ENCODE results near the gene CHRNA4.

CHRNA4 gene

DNA sequence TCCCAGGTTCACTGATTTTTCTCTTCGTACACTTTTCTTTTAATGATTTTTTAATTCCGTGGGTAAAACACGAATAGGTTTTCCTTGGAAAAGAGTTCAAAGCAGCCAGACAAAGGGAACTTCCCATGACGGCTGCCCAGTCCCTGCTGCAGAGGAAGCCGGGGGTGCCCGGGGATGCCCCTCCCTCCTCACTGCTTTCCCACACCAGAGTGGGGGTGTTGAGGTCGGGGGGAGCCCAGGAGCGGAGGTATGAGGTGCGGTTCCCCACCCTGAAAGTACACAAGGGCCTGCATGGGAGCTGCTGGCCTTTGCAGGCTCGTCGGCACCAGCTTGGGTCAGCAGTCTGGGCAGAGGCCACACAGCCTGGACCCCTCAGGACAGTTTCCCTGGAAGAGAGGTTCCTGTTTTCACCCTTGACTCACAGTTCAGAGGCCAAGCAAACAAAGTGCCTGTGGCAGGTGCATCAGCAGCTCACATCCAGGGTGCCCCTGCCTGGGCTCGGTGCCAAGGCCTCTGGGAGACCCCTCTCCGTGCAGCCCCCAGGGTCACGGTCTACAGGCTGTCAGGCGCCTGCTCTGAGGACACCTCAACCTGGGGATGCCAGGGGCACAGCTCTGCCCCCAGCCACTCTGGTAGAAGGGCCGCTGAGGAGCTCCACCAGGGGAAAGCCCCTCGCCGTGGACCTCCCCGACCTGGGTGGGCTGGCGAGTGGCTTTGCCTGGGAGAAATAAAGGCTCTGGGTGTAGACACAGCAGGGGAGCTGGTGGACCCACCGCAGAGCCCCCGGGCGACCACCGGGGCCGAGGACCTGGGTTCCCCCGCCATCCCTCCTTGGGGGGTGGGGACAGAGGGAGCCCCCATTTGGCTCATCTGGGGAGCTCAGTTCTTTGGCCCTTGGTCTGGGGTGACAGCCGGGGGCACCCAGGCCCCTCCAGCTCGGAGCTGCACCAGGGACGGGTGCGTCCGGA, 15.4 kb upstream of the CHRNA4 start:
- DNase-seq = no peak

DNA sequence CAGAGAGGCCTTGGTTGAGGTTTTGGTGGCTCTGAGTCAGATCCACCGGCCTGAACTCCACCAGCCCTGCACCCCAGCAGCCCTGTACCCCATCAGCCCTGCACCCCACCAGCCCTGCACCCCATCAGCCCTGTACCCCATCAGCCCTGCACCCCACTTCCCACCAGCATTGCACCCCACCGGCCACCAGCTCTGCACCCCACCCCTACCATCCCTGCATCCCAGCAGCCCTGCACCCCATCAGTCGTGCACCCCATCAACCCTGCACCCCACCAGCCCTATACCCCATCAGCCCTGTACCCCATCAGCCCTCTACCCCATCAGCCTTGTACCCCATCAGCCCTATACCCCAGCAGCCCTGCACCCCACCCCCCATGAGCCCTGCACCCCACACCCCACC, 14.3 kb upstream of the CHRNA4 start:
- no peak for DNase-seq

DNA sequence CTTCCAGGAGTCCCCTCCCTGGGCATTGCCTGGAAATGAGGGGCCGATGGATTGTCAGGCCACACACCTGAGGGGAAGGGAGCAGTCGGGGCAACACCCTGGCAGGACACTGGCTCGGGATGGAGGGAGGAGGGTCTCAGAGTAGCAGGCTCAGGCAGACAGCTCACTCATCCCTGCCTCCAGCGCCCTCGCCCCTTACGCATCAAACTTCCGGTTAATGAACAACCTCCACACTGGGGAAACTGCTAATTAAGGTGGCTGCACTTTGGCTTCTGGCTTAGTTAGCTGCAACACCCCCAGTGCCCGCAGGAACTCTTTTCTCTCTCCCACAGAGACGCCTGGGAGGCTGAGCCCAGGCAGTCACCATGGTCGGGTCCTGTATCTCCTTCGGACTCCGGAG, 13.4 kb upstream of the CHRNA4 start:
- DNase-seq = no peak

DNA sequence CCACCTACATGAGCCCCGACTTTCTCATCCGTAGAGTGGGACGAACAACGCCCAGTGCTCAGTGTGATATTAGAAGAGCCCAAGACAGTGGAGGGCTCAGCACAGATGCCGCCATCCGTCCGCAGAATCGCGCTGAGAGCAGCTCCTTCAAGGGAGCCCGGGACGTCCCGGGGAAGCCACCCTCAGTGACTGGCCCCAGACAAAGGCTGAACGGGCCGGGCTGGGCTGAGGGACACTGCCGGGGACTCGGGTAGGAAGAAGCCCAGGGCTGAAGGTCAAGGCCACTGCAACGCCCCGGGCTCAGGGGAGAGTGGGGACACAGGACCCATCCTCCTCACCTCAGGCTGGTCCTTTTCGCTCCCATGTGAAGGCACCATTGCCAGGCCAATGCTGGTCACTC, 12.8 kb upstream of the CHRNA4 start:
- no peak for DNase-seq

DNA sequence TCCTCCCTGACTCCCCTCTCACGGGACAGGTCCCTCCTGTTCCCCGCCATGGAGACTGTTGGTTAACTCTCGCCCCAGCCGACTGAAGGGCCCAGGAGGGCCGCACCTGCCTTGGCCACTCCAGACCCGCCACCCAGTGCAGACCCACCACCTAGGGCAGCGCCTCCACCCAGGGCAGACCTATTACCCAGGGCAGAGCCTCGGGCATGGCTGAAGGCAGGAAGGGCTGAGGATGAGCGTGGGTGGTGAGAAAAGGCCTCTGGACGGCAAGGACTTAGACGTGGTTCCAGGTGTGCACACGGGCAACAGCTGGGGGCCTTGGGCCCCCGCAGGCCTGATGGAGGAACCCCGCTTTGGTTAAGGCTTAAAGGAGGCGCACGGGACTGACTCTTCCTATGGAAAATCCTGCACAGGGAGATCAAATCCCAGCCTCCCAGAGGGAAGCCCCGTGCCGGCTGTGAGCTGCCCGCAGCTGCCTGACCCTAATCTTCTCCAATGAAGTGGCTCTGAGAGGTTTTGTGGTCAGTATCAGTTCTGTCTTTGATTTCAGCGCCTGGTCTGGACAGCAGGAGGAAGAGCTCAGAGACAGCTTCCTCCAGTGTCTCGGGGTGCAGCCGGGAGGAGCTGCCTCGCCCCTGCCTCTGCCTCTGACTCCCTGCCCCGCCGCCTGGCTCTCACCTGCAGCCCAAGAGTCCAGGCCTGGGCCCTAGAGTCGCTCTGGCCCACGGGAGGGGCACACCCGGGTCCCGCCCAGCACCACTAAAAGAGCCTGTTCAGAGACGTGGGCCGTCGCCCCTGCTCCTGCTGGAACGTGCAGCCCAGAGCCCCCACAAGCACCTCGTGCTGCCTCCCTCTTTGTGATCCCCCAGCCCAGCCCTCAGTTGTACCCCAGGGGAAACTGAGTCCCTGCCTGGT, 12.1 kb upstream of the CHRNA4 start:
- no peak for DNase-seq

DNA sequence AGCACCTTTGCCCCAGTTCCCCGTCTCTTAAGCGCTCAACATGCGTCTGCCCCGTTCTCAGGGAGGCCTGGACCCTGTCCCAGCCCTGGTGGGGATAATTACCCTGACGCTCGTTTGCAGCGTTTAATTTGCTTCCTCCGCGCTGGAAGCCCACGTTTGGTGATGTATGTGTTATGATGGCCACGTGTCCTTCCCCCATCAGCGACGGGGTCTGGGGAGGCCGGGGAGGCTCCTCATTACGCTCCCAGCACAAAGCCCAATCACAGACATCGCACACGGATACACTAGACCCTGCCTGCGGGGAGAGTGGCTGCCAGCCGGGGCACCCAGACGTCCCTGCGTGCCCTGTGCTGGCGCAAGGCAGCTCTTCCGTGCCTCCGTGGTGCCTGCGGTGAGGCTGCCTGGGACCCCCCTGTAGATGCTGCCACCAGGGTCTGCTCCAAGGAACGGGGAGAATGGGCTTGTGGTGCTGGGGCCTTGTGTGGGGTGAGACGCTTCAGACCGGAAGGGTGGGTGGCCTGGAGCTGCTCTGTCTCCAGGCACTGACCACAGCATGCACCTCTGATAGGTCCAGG, 10.2 kb upstream of the CHRNA4 start:
- DNase-seq = no peak

DNA sequence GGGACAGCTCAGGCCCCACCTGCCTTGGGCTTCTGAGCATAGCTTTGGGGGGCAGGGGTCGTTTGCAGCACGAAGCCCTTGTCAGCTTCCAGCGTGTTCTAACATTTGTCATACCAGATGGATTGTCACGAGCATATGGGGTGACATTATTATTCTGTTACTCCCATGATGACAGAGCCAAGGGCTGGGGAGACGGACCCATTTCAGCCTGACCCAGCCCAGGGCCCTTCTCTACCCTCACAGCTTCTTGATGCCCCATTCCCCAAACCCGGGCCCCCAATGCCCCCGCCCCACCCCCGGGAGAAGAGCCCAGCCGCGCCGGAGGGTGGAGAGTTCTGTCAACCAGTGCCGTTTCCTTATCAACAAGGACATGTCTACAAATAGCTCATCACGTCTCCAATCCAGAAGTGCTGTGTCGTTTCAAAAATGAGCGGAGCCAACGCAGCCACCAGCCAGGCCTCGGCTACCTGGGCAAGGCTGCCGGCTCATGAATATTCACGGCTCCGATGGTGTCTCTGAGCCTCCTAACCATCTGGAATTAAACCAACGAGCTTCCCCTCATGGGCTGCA, 9.6 kb upstream of the CHRNA4 start:
- no peak for DNase-seq

DNA sequence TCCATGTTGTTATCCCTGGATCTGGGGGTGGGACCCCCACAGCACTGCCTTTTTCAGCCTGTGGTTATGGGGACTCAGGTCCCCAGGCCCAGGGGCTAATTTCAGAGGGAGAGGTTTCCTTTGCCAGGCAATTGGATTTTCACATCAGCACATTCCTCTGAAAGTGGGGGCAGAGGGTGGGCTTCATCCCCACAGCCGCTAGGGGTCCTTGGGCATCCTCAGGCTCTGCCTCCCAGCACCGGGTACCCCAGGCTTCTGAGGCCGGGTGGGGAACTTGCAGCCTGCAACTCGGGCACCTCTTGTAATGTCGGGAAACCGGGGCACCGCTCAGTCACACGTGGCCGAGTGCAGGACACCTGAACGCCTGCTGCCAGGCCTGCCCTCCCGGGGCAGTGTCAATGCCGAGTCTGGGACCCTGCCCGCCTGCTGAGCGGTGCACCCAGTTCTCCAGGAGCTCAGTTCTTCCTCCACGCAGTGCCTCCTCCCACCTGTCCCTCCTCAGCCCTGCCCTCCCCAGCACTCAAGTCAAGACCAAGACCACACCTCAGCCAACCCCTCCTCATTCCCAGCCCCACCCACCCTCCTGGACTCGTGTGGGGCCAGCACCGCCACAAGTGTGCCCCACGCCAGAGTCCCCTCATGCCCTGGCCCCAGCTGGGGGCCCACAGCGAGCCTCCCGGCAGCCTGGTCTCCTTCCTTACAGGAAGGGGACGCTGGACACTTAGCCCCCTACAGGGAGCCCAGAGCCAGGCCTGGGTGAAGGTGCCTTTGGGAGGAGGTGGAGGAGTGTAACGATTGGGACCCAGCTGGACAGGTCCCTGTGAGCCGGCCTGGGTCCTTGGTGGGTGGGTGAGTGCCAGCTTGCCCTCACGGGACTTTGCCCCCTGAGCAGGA, 8.8 kb upstream of the CHRNA4 start:
- DNase-seq = no peak

DNA sequence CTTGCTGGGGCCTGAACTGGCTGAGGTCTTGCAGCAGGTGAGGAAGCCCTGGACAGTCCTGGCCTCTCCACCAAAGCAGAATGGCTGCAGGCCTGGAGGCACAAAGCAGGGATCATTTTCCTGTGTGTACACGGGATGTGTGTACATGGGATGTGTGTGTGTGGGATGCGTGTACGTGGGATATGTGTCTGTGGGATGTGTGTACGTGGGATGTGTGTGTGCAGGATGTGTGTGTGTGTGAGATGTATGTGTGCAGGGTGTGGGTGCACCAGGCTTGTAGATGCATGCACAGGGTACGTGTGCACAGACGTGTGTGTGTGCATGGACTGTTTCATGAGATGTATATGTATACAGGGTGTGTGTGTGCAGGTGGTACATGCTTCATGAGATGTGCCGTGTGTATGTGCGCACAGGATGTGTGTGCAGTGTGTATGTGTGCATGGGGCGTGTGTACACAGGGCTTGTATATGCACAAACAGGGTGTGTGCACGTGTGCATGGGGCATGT, 7.9 kb upstream of the CHRNA4 start:
- no peak for DNase-seq

DNA sequence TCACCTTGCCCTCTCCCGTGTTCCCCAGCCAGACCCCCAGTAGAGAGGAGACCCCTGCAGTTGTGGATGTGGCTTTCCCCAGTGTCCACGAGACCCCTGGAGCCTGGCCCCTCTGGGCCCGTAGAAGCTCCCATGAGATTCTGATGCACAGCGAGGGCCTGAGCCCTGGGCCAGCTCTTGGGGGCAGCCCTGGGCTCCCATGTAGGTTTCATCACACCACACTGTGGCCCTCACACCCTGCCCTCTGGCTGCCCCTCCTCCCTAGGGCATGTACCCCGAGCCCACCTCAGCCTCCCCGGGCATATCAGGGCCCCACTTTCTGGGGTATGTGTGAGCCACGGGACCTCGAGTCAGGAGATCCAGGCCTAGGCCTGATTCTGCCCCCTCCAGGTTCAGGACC, 7.0 kb upstream of the CHRNA4 start:
- DNase-seq = no peak

DNA sequence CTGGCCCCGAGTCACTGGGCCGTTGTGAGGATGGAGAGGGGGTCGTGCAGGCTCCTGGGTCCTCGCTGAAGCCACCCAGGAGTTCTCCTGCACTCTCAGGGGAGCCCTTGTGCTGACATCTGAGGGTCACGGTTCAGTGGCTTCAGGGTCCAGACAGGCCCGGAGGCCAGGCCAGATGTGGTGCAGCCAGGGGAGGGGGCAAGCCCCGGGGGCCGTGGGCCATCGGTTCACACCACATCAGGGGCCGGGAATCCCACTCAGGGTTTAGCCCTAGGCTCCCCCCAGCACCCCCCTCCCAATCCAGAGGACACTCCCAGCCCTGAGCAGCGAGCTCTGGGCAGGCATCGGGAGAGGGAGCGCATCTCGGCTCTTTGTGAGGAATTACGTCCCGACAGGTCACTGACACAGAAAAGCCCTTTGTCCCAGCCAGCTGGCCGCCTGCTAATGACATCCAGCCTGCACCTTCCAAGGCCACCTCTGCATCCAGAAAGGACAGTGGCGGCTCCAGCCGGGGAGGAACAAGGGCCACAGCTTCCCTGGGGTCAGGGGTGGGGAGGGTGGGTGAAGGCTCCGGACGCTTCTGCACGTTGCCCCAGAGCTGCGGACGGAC, 6.4 kb upstream of the CHRNA4 start:
- no peak for DNase-seq

DNA sequence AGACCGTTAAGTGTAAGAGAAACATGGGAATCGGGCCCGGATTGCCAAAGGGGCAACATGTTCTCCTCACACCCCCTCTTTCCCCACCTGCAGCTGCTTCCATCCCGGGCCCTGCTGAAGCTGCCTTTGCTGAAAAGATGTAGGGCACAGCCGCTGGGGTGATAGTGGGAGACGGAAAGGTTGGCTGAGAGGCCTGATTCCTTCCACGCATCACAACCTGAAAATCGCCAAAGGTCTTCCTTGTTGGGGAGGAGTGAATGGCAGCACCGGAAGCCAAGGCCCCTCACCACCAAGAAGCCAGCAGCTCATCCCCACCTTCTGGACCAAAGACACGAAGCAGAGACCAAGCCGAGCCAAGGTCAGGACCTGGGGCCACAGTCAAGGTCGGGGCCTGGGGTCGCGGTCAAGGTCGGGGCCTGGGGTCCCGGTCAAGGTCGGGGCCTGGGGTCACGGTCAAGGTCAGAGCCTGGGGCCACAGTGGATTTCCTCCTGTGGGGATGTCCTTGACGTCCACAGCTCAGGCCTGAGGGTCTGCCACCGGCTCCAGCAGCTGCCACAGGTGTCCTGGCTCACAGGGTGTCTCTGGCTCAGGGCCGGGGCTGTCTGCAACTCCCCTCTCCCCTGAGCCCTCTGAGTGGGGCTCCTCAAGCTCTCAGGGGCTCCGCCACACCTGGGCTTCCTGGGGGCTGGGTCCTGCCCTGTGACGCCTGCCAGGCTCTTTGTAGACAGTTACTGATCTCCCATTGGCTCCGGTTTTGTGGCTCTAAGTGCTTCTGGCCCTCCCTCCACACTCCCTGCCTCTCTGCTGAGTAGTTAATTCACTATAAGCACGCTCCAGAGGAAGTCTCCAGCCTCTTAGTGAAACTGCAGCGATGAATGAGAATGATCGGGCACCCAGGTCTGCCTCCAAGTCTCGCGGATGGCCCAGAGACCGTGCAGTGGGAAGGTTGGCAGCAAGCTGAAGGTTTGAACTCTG, 5.5 kb upstream of the CHRNA4 start:
- DNase-seq = no peak

DNA sequence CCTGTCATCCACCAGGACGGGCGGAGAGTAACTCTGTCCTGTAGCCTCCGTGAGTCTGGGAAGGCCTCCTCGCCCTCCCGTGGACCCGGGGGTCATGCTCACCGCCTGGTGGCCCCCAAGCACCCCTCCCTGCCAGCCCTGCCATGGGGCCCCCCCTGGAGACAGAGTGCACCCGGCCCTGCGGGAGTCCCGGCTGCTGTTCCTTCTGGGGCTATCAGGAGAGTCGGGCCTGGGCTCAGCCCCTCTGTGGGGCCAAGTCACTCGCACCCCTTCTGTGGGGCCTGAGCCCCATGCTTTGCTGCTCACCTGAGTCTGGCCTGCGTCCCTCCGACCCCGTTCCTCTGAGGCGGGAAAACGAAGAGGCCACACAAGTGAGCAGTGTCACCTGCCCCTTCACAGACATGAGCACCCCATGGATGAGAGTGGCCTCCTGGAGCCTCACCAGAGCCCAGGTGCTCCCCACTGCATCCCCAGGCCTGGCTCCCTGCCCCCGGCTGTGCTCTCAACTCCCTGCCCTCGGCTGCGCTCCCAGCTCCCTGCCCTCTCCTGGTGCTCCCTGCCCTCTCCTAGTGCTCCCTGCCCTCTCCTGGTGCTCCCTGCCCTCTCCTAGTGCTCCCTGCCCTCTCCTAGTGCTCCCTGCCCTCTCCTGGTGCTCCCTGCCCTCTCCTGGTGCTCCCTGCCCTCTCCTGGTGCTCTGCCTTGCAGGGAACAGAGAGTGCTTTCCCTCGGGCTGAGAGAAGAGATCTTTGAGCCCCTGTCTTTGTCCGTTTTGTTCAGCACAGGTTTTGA, 4.6 kb upstream of the CHRNA4 start:
- DNase-seq = no peak

DNA sequence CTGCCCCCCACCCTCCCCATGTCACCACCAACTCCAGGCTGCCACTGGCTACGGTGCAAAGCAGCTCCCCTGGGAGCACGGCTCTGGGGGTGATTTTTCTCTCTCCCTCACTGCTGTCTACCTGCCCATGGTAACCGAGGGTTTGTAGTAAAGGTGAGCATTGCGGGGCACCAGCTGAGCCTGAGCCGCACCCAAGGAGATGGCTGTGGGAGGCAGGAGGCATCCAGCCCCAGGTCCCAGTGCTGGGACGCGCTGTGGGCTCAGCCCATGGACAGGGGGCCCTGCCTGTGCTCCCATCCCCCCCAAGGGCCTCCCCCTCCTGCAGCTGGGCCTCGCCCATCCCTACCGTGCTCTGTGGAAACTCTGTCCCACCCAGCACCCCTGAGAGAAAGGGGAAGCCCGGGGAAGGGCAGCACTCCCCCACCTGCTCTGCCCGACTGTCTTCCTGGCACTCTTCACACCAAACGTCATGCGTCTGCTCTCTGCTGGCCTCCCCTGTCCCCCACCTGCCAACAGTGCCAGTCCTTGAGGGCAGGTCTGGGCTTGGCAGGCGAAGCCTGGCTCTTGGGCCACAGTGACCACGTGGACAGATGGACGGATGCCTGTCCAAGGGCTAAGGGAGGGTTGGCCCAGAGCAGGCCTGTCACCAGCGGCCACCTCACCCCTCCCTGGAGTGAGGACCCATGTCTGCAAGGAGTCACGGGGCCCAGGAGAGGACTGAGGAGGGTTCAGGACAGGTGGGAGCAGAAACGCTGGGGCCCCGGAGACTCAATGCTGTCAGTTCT, 3.8 kb upstream of the CHRNA4 start:
- DNase-seq = no peak

DNA sequence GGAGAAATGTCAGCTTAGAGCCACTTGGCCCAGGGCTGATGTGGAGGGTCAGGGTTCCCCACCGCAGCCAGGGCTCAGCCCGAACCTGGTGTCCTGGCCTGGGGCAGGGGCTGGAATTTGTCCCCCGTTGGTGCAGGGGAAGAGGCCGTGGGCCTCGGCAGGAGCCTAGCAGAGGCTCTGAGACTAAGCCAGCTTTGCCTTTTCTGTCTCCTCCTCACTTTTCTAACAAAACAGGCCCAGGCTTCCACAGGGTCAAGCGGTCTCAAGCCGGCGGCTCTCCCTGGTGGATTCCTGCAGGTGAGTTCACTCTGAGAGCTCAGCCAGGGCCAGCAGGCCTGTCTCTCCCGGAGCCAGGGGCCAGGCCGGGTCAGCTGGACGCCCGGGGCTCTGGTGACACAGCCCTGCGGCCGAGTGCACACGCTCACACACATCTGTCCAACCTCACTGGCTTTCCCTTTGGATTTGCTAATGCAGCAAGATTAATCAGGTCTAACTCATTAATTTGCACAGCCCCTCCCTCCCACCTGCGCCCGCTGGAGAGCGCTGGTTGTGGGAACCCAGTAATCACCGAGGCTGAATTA, 2.9 kb upstream of the CHRNA4 start:
- no peak for DNase-seq

DNA sequence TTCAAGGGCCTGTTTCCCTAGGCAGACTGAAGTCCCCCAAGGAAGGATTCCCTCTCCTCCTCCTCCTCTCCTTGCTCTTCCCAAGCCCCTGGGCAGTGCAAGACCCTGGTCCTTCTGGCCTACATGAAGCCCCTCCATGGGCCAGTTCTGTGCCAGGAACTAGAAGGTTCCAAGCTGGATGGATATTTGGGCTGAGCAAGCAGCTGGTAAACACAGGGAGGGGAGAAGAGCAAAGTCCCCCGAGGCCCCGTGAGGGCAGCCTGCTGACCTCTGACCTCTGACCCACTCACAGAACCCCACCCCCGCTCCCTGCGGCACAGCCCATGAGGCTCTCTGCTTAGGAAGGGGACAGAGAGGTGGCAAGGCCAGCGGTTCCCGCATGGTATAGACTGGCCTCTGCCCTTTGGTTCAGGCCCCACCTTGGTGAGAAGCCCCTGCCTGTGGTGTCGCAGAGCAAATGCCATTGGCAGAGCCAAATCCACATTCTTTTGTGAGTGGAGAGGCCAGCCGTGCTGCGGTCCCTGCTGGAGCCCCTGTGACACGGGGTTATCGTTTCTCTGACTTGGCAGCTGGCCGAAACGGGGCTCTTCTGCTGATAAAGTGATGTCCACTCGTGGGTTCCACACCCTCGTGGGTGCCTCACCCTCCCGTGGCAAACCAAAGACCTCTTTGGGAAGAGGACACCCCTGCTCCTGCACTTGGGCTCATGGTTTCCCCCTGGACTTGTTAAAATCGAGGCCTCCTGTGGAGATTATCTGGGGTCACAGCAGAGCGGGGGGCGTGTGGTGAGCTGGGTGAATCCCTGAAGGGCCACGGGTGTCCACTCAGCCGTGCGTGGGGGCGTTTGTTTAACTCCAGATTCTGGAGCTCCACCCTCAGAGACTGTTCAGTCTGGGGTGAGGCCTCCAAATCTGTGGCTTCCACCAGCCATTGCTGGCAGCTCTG, 2.1 kb upstream of the CHRNA4 start:
- no peak for DNase-seq

Measured in activated CD8-positive, alpha-beta memory T cell treated with anti-CD3 and anti-CD28 coated beads, Interleukin-2, amount 50 U/mL, for 4 hours (primary cell).